Activated CD4-positive, alpha-beta T cell treated with anti-CD3 and anti-CD28 coated beads for 48 hours (primary cell): ENCODE measurements around the gene FAHD1.

Source experiments
- DNase-seq: peaks from one replicate; pipeline ENCODE4 v3.0.0-alpha.2; 2020

FAHD1 gene

DNA sequence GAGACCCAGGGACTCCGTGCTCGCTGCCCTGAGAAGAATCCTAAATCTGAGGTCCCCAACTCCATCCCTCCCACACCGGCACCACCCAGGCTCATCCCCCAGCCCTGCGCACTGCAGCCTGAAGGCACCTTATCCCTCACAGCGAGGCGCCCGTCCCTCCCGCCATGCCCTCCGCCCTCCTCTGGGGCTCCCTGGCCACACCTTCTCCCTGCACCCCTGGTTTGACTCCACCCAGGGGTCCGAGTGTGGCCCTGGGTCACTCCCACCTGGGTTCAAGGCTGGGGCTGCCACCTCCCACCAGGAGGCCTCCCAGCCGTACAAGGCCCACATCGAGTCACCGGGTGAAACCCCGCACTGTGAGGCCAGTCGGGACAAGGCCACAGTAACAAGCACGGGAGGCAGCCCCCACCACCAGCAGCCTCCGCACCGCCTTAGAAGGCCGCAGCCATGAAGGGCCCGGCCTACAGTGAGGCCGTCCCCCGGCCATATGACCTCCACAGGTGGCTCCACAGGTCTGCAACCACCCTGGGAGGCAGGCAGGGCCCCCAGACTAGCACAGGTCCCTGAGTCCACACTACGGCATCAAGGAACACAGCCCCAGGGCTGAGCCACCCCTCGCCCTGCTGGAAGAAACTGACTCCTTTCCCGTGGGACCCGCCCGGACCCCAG, 8.7 kb upstream of the FAHD1 start:
- DNase-seq: no peak

DNA sequence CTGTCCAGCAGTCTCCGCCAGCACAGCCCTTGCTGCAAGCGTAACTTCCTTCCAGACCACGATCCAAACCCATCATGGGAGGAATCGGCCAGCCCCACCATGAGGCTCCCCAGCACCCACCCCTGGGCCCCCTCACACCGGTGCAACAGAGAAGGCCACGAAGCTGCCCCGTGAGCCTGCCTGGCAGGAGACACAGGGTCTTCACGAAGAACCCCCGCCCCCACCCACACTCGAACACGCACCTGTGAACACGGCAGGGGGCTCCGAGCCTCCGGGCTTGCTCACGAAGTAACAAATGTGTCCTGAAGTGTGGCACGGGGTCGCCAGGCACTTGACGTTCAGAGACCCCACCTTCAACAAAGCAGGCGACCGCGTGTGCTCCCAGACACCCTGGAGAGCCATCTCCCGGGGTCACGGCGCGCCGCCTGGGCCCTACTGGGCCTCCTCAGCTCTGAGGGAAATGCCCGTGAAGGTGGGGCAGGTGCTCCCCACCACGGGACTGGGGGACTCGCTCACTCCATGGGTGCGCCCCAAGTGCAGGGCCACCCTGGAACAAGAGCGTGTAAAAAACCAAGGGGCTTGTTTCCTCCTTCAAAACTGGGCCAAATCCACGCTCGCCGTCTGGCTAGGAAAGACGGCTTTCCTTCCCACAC, 8.0 kb upstream of the FAHD1 start:
- DNase-seq: no peak

DNA sequence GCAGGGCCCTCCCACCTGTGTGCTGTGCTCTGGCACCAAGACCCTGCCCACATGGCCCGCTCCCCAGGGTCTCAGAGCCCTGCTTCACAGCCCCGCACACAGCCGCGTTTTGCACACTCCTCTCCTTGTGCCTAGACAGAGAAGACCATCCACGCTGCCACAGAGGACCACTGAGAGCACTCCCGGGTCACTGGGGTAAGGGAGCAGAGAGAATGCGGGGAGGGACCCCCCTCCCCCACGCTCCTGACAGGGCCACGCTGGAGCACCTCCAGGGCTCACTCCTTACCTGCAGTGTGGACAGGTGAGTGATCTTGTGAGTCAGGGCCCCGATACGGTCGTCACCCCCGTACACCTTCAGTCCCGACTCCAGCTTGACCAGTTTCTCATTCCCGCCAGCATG, 7.4 kb upstream of the FAHD1 start:
- no peak for DNase-seq

DNA sequence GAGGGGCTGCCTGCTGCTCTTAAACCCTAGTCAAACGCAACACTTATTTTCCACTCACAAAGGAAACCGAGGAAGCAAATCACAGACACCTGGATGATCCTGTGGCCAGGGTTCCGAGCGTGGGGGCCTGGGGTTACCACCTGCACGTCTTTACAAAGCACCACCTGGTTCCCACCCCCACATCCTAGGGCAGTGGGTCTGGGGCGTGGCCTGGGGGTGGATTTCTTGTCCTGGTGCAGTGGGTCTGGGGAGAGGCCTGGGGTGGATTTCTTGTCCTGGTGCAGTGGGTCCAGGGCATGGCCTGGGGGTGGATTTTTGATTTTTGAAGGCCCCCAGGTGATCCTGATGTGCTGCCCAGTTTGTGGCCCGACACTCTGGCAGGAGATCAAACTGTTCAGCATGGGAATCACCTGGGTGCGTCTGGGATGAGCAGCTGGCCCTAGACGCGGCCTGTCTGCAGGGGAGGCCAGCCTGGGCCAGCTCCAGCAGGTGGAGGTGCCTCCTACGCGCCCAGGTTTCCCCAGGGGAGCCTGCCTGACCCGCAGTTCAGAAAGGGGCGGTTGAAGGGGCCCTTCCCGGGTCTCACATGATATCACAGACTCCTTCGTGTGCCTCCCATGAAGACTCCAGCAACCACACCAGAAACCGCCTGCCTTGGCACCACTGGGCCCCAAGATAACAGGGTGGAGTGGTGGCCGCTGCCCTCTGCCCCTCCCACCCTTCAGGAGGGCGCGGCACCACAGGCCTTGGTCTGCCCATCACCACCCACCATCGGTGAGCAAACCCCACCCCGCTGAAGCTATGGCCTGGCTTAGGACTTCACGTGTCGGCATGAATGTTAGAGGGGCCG, 6.7 kb upstream of the FAHD1 start:
- DNase-seq: no peak

DNA sequence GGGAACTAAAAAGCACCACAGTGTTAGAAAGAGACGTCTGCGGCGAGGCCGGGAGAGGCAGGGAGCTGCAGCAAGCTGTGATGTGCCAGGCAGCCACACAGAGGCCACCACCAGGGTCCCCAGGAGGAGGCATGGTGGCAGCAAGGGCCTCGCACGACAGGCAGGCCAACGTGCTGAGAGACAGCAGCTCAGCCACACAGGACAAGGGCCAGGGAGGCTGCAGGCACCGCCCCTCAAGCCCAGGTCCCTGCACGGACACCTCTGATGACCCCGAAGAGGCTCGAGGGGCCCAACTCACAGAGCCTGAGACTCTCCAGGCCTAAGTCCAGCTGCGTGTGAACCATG, 6.1 kb upstream of the FAHD1 start:
- DNase-seq: no peak

DNA sequence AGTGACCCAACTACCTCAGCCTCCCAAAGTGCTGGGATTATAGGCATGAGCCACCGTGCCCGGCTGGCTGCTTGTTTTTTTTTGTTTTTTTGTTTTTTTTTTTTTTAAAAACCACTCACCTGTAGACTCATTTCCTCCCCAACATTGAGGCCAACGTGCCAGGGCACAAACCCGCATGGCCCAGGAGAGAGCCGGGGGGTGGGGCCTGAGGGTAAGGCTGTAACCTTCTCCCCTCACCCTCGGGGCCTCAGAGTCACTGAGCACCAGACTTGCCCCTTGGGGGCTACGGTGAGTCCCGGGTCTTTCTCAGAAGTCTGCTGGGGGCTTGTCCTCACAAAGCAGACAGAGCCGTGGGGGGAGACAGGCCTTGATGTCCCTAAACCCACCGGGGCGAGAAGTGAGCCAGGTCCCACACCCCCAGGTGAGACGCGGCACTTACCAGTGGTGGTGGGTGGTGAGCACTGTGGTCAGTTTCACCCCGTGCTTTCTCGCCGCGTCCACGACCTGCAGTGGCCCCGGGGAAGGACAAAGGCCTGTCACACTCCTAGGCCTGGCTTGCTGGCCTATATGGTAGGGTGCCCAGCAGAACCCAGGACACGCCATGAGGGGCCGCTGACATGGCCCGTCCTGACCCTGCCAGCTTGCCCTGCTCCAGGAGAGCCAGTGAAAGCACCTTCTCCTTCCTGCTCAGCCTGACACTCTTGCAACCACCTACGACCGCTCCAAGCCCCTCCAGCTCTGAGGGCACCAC, 5.0 kb upstream of the FAHD1 start:
- DNase-seq: no peak

DNA sequence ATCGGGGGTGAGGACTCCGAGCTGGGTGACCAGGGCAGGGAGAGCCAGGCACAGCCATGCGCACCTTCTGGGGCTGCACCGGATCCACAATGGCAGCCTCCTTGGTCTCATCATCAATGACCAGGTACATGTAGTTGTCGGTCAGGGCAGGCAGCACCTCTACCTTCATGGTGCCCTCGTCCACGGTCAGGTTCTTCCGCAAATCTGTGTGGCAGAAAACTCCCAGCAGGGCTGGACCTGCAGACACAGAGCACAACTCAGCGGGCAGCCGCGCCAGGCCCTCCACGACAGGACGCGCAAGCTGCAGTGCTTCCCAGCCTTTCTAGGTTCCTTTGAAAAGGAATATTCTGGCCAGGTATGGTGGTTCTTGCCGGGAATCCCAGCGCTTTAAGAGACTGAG, 4.2 kb upstream of the FAHD1 start:
- DNase-seq: no peak

DNA sequence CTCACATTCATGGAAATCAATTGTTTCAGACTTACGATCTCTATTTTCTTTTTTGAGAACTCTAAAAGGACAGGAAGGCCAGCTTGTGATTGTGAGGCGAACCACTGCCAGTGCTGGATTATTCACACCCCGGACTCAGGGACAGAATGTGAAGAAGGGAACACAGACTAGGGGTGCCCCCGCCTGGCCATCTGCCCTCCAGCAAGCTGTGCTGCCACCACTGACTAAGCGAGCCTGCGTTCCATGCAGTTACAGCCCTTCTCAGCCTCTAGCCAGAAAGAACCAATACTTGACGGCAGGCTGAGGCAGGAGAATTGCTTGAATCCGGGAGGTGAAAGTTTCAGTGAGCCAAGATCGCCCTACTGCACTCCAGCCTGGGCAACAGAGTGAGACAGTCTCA, 3.2 kb upstream of the FAHD1 start:
- DNase-seq: peak; percentile 35

DNA sequence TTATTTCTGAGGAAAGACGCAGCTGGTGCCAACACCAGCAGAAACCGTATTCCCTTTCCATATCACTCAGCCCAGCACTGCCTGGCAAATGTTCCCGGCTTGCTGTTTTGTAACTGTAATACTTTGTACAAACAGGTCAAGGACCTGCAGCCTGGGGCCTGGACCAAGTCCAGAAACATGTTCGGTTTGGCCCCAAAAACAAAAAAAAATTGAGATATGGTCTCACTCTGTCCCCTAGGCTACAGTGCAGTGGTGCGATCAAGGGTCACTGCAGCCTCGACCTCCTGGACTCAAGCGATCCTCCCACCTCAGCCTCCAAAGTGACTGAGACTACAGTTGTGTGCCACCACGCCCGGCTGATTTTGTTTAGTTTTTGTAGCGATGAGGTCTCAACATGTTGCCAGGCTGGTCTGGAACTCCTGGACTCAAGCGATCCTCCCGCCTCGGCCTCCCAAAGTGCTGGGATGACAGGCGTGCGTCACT, 1.6 kb upstream of the FAHD1 start:
- no peak for DNase-seq

DNA sequence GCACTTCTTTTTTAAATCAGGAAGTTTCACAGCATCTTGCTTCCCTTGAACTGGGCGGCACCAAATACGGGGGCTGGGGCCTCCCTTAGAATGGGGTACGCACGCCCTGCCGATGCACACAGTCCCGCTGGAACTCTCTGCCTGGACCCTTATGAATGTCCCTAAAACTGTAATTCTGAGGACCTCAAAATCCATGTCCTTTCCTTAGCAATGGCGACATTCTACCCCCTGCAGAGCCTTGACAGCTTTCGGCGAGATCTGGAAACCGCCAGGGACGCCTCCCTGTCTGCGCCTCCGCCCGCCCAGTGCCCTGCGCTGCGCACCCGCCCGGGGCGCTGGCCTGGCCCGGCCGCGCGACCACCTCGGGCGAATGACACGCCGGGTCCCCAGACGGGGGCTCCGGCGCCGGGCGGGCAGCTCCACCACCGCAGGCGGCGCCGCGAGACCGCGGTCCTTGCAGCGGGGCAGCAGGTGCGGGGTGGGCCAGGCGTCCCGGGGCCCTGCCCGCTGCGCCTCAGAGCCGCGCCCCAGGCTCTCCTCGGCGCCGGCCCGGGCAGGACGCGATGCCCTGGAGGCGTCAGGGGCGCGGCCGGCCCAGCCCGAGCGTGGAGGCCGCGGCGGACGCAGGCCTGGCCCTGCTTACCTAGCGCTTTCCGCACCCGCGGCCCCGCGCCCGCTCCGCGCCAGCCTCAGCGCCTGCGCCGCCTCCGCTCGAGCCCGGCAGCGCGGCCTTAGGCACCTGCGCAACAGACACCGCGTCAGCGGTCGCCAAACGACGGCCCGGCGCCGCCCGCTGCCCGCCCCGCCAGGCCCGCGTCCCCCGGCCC, 929 bp upstream of the FAHD1 start:
- DNase-seq: peak; percentile 77

DNA sequence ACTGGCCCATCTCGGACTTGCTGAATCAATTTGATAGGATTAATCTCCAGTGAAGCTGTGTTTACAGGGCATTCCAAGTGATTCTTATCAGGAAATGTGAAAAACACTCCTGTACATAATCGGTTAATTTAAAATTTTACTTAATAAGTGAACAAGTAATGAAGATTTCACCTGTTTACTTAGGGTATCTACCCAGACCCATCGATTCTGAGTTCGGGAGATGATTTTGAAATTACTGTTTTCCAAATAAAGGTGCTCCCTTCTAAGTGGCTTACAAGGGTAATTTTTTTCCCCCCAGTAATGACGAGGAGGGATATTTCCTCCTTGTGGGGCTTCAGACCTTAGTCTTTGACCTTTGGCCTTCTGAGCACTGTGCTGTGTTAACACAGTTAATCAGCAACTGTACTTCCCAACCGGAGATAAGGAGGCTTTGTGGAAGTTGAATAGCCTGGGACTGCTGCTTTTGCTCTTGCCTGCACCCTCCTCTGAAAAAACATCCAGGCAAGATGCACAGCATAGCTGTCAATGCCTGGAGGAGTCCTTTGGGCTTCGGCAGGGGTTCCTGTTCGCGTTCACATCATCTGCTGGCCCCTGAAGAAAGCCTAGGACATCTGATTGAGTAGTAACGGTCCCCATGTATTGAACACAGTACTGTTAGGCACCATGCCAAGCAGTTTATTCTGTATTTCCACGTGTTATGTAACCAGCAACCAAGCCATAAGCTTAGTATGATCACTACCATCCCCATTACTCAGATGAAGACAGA, 1.8 kb downstream of the FAHD1 start:
- DNase-seq: no peak

DNA sequence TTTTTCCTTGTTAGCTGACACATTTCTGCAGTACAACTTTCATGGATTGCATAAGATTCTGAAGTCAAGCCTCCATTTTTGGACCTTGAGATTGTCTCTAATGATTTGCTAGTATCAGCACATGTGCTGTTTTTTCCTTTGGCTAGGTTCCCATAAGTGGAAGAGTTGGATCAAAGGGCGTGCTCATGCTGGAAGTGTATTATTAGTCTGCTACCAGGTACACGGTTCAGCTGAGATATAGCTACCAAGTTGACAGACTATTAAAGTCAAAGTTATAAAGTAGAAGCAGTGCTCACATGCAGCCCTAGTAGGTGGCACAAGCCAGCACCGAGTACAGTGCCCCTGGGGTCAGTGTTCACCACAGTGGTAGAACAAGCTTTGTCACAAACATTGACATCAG, 3.2 kb downstream of the FAHD1 start:
- DNase-seq: no peak

DNA sequence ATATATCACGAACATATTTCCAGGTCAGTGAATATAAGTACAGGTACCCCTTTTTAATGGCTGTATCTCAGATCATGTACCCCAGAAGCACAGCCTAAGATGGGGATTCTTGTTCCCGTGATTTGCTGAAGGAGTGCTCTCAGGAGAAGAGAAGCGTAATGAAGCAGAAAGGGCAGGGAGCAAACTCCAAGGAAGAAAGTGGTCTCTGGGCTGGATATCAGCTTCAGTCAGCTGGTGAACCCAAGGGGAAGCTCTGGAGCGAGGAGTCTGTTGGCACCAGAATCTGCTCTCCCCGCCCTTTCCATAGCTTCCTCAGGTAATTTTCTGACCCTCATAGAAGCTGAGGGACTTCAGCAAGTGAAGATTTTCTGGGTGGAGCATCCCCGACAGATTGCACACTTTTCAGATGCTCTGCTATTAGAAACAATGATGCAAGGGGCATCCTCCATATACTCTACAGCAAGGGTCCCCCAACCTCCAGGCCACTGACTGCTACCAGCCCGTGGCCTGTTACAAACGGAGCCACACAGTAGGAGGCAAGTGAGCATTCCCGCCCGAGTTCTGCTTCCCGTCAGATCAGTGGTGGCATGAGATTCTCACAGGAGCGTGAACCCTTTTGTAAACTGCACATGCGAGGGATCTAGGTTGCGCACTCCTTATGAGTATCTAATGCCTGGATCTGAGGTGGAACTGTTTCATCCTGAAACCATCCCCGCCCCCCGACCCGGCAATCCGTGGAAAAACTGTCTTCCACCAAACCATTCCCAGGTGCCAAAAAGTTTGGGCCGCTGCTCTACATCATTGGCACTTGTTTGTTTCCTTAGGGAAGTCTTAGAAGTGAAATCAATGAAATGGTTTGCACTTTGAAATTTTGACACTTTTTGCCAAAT, 4.4 kb downstream of the FAHD1 start:
- DNase-seq: no peak

DNA sequence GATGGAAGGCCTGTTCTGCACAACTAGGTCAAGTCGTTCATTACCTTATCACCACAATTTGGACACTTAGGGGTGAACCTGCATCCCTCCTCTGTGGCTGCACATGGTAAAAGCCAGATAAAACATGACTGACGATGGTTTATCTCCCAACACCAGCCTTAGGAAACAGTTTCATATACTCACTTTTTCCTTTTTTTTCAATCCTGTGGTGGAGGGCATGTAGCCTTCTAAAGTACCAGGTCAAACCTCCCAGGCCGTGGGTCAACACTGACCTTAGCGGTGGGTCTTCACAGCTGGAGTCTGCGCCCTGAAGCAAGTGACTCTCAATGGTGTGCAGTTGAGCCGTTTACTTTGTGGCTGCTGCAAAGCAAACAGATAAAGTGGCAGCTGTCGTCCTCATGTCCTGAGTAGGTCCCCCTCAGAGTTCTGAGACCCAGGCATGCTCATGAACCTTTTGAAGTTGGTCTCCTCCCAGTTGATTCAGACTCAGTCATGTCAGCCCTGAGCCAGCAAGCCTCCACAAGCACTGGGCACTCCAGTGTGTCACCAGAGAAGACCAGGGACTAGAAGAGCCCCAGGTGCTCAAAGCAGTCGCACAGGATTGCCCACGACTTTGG, 5.9 kb downstream of the FAHD1 start:
- no peak for DNase-seq

DNA sequence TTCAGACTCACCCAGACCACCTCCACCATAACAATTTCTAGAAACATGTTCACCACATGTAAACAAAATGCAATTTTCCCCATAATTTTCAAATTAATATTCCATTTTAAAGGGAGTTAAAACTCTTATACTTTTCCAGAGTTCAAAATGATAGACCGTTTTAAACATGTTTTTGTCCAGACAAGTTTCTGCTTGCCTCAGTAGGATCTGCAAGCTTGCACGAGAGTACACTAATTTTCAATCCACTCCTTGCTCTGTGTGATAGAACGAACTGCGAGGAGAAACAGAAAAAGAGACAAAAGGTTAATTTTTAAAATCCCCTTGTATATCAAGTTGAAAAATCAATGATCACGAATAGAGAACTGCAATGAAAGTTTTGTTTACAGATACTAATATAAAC, 7.1 kb downstream of the FAHD1 start:
- no peak for DNase-seq

DNA sequence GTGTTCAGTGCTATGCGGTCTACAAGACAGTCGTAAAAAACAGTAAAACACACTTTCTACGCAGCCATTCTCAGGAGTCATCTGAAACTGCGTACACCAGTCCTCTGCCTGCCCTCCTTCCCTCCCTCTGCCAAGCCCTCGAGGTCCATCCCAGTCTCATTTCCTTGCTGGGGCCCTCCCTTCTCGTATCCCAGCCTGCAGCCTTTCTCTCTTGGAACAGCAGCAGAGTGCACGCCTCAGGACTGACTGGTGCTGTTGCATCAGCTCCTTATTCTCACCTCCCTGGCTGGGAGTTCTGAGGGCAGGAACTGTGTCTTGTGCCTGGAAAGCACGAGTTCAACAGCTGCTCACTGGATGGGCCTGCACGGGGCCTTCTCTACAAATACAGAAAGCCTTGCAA, 12.5 kb downstream of the FAHD1 start:
- DNase-seq: no peak

DNA sequence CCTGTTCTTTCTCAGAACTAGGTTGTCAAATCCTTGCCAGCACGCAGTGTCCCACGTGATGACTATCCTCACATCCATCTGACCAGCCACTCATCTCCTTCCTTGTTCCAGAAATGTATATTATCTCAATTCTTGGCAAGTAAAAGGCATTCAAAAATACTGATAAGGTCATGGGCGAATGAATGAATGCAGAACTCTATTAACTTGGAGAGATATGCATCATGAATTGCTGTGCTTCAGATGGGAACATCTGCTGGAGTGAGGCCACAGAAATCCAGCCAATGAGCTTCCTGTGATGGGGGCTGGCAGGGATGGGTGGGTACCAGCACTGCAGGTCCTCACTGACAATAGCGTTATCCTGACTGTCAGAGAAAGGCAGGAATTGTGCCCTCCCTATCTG, 19.0 kb downstream of the FAHD1 start:
- no peak for DNase-seq

DNA sequence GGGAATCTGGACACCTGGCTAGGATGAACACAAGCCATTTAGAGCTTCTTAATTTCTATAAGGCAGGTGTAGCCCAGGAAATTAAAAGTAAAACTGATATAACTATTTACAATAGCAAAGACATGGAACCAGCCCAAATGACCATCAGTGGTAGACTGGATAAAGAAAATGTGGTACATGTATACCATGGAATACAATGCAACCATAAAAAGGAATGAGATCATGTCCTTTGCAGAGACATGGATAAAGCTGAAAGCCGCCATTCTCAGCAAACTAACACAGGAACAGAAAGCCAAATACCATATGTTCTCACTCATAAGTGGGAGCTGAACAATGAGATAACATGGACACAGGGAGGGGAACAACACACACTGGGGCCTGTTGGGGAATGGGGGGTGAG, 19.4 kb downstream of the FAHD1 start:
- DNase-seq: no peak

DNA sequence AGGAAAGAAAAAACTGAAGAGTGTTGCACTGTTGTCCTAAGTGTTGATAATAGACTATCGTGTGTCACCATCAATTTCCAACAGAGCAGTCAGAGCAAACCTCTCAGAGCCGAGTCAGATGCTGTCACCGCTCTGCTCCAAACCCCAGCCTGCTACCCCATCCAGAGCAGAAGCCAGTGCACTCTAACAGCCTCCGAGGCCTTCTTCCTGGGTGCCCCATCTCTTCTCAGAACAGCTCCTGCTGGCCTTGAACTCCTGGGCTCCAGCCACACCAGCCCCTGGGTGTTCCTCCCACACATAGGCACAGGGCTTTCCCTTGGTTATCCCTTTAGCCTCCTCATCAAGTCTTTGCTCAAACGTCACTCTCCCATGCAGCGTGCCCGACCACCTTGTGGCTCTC, 24.0 kb downstream of the FAHD1 start:
- DNase-seq: no peak

DNA sequence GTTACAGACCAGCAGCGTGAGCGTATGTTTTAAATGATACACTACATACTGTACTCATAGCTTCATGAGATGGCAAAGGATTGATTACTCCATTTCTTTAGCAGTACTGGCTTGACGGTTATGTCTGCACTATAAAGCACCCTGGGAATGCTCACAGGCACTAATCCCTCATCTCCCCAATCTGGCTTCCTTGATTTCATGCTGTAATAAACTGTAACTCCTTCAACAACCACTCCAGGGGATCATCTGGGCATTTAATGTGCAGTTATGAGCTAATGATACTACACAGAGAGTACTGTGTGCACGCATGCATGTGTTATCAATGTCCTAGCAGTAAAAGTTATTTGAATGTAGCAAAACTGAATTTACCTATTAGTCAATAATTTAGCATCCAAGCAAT, 24.8 kb downstream of the FAHD1 start:
- DNase-seq: no peak
